Measurements from ENCODE around the gene ZMIZ1.

The ZMIZ1 gene

GRCh38 chr10:79200346-79200745 is 131.6 kb downstream of the ZMIZ1 start:
- DNase-seq (ENCODE audit: low read depth in 2 of 3, low spot score in 2 of 3) = no peak

GRCh38 chr10:79201706-79202105 is 132.9 kb downstream of the ZMIZ1 start:
- DNase-seq (ENCODE audit: low read depth in 2 of 3, low spot score in 2 of 3) = no peak

GRCh38 chr10:79202188-79203013 is 133.6 kb downstream of the ZMIZ1 start:
- DNase-seq (ENCODE audit: low read depth in 2 of 3, low spot score in 2 of 3) = peak in 1 of 3 experiments; percentile 12

DNA sequence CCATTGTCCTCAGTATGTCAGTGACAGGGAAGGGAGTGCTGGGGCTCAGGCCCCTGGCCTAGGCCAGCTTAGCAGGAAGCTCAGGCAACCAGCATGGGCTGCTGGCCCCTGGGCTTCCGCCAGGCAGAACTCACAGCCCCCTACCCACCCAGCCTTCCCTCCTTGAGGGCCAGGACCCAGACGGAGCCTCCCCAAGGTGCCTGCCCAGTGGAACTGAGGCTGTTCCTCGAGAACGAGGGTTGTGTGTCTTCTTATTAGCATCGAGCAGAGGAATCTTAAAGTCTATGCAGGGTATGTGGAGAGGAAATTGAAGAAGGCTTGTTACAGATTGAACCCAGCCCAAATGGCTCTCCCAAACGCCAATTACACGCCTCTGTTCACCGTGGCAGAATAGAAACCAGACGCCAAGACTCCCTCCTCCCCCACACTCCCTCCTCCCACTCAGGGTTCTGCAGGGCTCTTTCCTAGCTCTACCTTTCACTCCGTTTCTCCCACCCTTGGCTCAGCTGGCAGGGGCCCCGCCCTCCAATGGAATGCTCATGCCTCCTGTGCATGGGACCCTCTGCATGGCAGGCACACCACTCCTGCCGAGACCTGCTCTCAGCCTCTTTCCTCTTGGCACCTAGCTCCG is 134.4 kb downstream of the ZMIZ1 start:
- DNase-seq (ENCODE audit: low read depth in 2 of 3, low spot score in 2 of 3) = no peak

DNA sequence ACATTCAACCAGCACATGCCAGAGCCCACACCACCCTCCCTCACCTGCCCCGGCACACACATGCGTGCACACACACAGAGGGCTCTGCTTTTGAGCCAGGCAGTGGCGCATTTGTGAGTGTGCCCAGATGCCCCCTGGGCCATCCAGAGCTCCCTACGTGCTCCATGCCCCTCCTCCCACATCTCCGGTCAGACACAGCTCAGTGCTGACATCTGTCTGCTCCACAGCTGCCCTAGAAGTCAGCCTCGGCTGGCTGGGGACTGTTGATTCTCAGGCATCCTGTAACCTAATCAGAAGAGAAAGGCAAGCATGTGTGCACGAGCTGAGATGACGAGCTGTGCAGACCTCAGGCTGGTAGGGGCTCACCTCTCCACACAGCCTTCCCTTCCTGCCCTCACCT is 135.1 kb downstream of the ZMIZ1 start:
- DNase-seq (ENCODE audit: low read depth in 2 of 3, low spot score in 2 of 3) = no peak

GRCh38 chr10:79206300-79207095 is 137.7 kb downstream of the ZMIZ1 start:
- DNase-seq (ENCODE audit: low read depth in 2 of 3, low spot score in 2 of 3) = no peak

DNA sequence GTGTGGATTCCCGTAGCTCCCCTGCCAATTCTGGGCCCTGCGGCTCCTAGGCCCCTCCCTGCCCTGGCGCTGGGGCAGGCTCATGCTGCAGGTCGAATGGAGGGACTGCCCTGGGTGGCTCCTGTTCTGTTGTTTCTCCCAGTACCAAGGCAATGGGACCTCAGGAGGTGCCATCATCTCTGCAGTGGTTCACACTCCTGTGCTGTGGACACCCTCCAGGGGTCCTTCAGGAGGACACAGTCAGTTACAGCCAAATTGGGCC is 138.3 kb downstream of the ZMIZ1 start:
- no peak for DNase-seq (ENCODE audit: low read depth in 2 of 3, low spot score in 2 of 3)

GRCh38 chr10:79207726-79208125 is 139.0 kb downstream of the ZMIZ1 start:
- DNase-seq (ENCODE audit: low read depth in 2 of 3, low spot score in 2 of 3) = no peak

DNA sequence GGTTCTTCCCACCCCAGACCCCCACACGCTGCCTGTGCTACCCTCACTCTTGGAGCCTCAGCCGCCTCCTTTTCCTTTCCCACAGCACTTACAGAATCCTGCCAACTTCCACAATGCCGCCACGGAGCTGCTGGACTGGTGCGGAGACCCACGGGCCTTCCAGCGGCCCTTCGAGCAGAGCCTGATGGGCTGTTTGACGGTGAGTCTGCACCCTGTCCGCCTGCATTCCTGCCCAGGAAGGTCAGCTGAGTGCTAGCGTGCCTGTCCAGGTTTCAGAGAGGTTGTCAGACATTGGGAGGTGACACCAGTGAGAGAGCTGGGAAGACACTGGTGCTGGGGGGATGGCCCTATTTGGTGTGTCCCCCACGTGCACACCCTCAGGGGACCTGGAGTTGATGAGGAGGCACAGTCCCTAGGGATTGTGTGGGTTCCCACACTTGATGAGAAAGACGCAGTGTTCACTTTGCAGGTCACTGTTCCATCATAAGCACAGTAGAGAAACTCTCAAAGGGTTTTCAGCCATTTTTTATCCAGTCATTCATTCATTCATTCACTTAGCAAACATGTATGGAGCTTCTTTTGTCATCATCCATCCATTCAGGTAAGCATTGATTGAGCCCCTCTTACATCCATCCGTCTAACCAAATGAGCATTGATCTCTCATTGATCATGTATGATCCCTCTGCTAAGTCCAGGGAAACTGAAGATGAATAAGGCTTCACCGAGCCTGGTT is 139.7 kb downstream of the ZMIZ1 start:
- no peak for DNase-seq (ENCODE audit: low read depth in 2 of 3, low spot score in 2 of 3)

- DNase-seq (ENCODE audit: low read depth in 2 of 3, low spot score in 2 of 3) = no peak
Observed at GRCh38 chr10:79209340-79209739, 140.6 kb downstream of the ZMIZ1 start.

DNA sequence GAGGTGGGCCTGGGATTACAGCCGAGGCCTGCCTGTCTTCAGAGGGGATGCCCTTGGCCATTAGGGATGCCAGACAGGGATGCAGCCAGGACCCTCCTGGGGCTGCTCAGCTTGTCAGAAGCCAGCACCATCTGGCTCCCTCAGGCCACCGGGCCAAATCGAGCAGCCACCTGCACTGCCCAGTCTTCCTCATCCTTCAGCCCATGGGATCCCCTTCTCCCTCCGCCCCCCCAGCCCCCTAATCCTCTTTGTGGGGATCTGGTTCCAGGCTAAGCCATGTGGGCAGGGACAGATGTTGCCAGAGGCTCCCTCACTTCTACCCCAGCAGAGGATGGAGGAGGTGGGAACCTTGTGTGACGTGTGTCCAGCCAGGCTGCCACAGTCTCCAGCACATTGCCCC is 141.1 kb downstream of the ZMIZ1 start:
- DNase-seq (ENCODE audit: low read depth in 2 of 3, low spot score in 2 of 3) = no peak

- DNase-seq (ENCODE audit: low read depth in 2 of 3, low spot score in 2 of 3) = no peak
Observed at GRCh38 chr10:79210672-79211071, 141.9 kb downstream of the ZMIZ1 start.

DNA sequence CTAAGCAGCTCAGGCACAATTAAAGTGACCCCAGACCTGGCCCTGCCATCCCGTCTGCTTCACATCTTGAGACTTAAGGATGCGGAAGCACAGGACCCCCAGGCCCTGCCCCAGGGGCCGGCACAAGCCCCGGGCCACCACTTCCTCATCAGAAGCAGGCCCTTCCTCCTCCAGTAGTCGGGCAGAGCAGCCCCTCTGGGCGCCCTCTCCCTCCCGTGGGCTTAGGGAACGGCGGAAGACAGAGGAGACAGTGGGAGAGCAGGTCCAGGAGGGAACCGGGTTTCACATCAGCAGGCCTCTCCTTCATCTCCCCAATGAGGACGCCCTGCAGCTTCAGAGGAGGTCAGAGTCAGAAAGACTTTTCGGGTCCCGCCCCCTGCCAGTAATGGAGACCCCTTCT is 142.8 kb downstream of the ZMIZ1 start:
- DNase-seq (ENCODE audit: low read depth in 2 of 3, low spot score in 2 of 3) = no peak

GRCh38 chr10:79215531-79215930 is 146.8 kb downstream of the ZMIZ1 start:
- DNase-seq (ENCODE audit: low read depth in 2 of 3, low spot score in 2 of 3) = no peak

DNA sequence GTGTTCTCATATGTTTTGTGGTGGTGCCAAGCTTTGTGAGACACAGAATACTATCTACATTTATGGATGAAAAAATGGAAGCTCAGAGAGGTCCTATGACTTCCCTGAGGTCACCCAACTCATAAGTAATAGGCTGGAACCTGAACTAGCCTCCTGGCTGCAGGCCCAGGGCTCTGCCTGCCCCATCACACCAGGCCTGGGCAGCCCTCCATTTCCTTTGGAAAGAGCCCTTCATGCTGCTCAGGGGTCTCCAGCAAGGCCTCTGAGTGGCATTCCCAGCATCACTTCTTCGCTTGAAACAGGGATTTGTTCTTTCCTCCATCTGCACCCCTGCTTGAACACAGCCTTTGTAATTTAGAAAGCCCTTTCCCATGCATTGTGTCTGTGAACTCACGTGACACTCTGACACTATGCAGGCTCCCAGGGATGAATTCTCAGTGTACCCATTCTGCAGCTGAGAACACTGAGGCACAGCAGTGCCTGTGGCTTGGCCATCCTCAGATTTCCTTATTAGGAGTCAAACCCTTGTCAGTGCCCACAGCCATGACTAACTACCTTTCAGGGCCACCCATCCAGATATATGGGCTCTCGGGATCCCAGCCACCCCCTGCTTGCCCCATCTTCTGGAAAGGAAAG is 150.7 kb downstream of the ZMIZ1 start:
- DNase-seq (ENCODE audit: low read depth in 2 of 3, low spot score in 2 of 3) = no peak

DNA sequence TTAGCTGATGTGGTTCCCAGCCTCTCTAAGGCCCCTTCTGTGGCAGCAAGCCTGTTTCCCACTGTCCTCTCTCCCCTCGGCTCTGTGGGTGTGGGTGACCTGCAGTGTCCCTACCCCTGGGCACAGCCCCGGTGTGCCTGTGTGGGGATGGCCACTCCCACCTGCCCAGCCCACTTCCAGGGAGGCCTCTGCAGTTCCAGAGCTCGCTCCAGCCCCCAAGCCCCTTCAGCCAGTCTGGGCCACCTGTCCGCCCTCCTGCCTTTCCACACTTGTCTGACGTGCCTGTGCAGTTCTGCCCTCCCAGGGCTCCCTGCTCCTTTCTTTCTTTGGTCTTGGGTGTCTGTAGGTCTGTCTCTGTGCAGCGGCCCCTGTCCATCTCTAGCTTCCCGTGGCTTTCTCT is 151.5 kb downstream of the ZMIZ1 start:
- no peak for DNase-seq (ENCODE audit: low read depth in 2 of 3, low spot score in 2 of 3)

DNA sequence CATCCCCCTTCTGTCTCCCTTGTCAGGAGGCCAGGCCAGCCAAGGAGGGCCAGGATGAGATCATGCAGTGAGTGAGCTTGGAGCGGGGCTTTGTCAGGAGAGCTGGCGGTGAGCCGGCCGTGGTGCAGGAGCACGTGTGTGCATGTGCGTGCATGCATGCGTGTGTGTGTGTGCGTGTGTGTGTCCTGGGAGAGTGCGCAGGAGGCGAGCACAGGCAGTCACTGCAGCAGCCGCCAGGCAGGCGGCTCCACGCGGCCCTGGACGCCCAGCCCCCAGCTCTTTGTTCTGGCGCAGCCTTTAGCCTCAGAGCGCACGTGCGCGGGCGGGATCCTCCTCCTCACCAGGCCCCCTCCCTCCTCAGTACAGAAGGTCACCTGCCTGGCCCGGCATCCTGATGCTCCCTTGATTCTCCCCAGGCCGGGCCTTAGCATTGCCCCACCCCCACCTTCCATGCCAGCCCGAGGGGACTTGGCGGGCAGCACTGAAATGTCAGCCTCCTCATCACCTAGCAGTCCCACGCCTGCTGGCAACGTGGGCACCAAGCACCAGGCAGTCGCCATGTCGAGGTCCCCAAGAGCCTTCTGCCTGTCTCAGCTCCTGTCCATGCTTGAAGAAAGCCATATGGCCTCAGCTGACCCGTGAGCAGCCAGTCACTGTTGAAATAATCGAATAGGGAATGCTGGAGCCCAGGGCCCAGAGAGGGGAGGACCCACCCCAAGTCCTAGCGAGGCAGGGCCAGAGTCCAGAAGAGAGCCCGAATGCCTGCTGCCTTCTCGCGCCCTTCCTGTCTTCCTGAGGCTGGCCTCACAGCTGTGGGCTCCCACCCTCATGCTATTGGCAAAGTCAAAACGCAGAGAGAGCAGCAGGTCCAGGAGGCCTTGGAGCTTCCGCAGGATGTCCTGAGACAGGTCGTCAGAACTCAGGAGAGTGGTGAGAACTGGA is 152.6 kb downstream of the ZMIZ1 start:
- DNase-seq (ENCODE audit: low read depth in 2 of 3, low spot score in 2 of 3) = no peak

DNA sequence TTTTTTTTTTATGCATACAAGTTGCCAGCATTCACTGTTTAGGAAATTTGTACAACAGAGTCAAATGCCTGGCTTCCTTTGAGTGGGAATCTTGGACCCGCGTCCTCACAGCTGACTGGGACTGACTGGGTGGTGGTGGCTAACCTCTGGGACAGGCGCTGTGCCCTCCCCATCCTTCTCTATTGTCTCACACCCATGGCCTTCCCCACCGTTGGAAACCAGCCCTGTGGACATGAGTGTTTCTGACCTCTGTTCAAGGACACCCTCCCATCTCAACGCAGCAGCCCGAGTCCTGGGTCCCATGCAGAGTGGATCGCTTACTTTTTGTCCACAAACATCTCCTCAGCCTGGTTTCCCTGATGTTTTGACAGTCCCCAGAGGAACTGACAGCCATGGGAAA is 153.4 kb downstream of the ZMIZ1 start:
- DNase-seq (ENCODE audit: low read depth in 2 of 3, low spot score in 2 of 3) = no peak

DNA sequence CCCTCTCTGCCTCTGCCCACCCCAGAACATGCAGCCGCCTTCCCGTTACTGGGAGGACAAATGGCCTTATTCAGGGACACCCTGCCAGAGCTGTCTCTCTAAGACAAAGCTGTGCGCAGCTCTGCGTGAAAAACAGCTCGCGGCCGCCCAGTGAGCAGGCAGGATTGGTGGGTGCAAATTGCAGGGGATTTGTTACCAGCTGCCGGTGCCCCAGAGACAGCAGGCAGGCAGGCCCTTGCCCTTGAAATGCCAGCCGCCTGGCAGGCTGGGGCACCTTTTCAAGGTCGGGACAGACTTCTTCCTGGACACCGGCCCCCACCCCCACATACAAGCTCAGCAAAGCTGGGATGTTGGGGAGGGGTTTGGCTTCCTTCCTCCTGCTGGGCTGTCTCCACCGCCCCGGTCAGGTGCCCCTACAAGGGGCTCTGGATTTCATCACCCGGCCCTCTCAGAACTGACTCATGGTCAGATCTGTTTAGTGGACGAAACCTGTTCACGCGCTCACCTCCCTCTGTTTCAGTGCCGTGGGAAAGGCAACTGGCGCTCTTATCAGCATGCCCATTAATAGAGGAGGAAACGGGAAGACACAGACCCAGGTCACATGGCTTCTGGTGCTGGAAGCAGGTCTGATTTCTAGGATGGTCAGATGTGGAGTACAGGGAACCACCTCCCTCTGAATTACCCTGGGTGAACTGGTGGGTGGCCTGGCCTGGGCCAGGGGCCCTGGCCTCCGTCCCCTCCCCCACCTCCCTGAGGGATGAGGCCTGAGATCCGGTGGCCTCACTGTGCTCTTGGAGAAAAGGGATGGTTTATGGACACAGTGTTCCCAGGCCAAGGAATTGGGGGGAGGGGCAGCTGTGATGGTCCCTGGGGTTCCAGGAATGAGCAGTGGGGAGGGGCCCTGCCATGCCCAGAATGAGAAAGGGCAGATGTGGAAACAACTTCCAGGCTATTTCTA is 154.6 kb downstream of the ZMIZ1 start:
- no peak for DNase-seq (ENCODE audit: low read depth in 2 of 3, low spot score in 2 of 3)
